ENCODE results near the gene RNF213.

- TF ChIP-seq TEAD4 (CRISPR knock-in tag; IDR thresholded peaks at IDR 0.05) (no peak), SMAD3 (CRISPR knock-in tag; IDR thresholded peaks at IDR 0.05; ENCODE audit: borderline replicate concordance) (no peak), CTCF (IDR thresholded peaks at IDR 0.05) (no peak)
- TF ChIP-seq, protein P1, sequence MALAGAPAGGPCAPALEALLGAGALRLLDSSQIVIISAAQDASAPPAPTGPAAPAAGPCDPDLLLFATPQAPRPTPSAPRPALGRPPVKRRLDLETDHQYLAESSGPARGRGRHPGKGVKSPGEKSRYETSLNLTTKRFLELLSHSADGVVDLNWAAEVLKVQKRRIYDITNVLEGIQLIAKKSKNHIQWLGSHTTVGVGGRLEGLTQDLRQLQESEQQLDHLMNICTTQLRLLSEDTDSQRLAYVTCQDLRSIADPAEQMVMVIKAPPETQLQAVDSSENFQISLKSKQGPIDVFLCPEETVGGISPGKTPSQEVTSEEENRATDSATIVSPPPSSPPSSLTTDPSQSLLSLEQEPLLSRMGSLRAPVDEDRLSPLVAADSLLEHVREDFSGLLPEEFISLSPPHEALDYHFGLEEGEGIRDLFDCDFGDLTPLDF (CRISPR knock-in tag; IDR thresholded peaks at IDR 0.05) = no peak
Measured at GRCh38 chr17:80227666-80228065, 33.0 kb upstream of the RNF213 start.

All from WTC11 (cell line).